ENCODE data around the gene IQCE.
A peak's percentile ranks its signal among the peaks of the same experiment; 100 is the strongest.
"Not testable (repeated sequence)": the region's sequence is repeated elsewhere in the genome, so short reads cannot be mapped to it uniquely, and the experiment has no call there.

IQCE gene

DNA sequence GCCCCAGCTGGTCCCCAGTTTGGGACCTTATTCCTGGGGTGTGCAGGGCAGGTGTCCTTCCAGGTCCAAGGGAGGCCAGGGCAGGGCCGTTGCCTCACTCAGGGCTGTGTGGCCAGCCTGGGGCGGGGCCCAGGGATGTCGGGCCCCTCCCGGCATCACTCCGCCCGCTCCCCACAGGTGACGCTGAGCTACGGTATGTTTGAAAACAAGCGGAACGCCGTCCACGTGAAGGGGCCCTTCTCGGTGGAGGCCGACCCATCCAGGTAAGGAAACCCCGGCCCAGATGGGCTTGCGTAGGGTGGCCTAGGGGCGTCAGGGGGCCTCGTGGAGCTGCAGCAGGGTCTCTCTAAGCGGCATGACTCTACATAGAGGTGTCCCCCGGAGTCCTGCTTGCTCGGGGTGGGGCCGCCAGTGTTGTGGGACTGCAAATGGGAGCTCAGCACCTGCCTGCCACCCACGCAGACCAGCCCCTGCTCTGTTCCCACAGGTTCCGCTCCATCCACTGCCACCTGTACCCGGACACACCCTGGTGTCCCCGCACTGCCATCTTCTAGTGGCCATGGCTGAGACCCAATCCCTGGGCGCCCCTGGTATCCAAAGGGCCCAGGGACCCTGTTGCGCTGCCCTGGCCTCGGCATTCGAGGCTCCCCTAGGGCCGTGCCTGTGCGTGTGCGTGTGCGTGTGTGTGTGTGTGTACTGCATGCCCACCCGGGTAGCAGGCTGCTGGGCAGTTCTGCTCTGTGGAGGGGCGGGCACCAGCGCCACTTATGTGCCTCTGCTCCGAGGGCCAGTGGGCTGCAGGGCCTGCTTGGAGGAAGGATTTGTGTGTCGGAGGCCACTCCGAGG, 31.9 kb upstream of the IQCE start:
- H3K4me3 ChIP-seq (ENCODE audit: low read depth in 1 of 5, low read length in 5 of 5): no peak overlapping the region
- H3K27me3 ChIP-seq (ENCODE audit: control insufficient read depth in 5 of 5, insufficient read depth in 4 of 5, low read length in 5 of 5): no peaks in the 10 kb centered on the region
- H3K27ac ChIP-seq (ENCODE audit: low read depth, low read length): peak overlapping the region; percentile 10
- H3K4me1 ChIP-seq (ENCODE audit: control insufficient read depth in 5 of 5, insufficient read depth in 5 of 5, low read length in 5 of 5): peaks cover 2 to 99% (median 93%) of the 10 kb centered on the region in 5 donors
- H3K9me3 ChIP-seq (ENCODE audit: control insufficient read depth in 5 of 5, low read length in 5 of 5): no peaks in the 10 kb centered on the region
- H3K36me3 ChIP-seq (ENCODE audit: control insufficient read depth in 5 of 5, insufficient read depth in 5 of 5, low read length in 5 of 5): peaks cover 0 to 43% (median 39%) of the 10 kb centered on the region in 5 donors
- no peak overlapping the region for H3K9ac ChIP-seq (ENCODE audit: low read length in 5 of 5)

DNA sequence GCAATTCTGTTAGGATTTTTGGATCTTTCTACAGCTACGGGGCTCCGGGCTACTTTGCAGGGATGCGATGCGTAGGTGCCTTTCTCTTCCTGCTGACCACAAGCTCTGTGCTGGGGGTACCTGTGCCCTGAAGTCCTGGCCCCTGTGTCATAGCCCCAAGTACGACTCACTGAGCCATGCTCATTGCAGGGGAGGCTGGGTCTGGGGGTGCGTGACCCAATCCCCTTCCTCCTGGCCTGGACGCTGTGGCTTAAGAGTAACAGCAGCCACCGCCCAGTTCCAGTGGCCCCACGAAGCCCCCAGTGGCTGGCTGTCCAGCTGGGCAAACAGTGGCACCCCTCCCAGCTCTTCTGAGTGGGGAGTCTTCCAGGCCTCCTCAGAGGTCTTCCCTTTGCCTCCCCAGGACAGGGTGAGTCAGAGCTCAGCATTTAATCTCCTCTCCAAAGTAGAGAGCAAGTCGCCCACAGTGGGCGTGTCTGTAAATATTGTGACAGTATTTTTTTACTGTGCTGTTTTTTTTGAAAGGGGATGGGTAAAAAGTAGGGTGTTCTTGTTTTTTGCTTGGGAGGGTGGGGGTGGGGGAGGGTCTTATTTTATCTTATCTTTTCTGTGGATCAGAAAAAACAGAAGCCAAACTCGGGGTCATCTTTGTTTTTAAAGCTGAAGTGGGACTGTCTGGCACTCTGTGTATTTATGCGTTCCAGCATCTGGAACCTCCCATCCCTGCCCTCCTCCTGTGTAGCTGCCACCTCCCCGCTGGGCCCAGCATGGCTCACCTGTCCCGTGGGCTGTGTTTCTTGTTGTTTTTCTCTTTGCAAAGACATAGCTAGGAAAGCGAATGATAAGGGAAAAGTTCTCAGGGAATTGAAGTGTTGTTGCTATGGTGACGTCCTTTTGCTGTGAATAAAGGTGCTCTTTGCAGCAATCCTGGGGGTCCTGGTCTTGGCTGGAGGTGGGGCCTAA, 31.0 kb upstream of the IQCE start:
- H3K4me3 ChIP-seq (ENCODE audit: low read depth in 1 of 5, low read length in 5 of 5): no peak overlapping the region
- H3K36me3 ChIP-seq (ENCODE audit: control insufficient read depth in 5 of 5, insufficient read depth in 5 of 5, low read length in 5 of 5): peaks cover 0 to 43% (median 39%) of the 10 kb centered on the region in 5 donors
- no peaks in the 10 kb centered on the region for H3K9me3 ChIP-seq (ENCODE audit: control insufficient read depth in 5 of 5, low read length in 5 of 5)
- H3K9ac ChIP-seq (ENCODE audit: low read length in 5 of 5): no peak overlapping the region
- H3K4me1 ChIP-seq (ENCODE audit: control insufficient read depth in 5 of 5, insufficient read depth in 5 of 5, low read length in 5 of 5): peaks cover 0 to 93% (median 84%) of the 10 kb centered on the region in 5 donors
- peak overlapping the region; percentile 82 for H3K27ac ChIP-seq (ENCODE audit: low read depth, low read length)
- no peaks in the 10 kb centered on the region for H3K27me3 ChIP-seq (ENCODE audit: control insufficient read depth in 5 of 5, insufficient read depth in 4 of 5, low read length in 5 of 5)

DNA sequence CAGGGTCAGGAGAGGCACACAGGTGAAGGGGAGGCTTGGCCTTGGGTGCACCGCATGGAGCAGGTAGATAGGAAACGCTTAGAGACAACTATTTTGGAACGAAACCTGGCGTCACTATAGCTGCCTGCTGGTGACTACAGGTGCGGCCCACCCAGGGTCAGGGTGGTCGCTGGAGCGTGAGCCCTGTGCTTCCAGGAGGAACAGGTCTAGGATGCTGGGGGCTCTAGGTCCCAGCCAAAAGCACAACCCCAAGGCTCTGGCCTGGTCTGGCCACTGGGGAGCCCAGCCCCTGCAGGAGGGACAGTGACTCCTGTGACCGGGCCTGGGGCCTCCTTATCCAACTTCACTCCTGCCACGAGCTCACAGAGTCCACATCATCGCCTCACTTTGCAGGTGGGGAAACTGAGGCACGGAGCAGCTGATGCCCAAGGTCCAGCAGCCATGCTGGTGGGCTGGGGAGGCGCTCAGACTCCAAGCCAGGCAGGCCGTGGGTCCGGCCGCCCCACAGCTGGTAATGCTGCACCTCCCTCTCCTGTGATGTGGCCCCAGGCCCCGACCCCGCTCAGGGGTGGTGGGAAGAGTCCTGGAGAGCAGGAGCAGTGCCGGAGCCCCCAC, 30.2 kb upstream of the IQCE start:
- Histone ChIP-seq H3K27ac (ENCODE audit: low read depth, low read length) (peak overlapping the region; percentile 82), H3K36me3 (ENCODE audit: control insufficient read depth in 5 of 5, insufficient read depth in 5 of 5, low read length in 5 of 5) (peaks cover 0 to 43% (median 39%) of the 10 kb centered on the region in 5 donors), H3K9ac (ENCODE audit: low read length in 5 of 5) (no peak overlapping the region), H3K4me1 (ENCODE audit: control insufficient read depth in 5 of 5, insufficient read depth in 5 of 5, low read length in 5 of 5) (peaks cover 0 to 85% (median 76%) of the 10 kb centered on the region in 5 donors), H3K4me3 (ENCODE audit: low read depth in 1 of 5, low read length in 5 of 5) (no peak overlapping the region), H3K27me3 (ENCODE audit: control insufficient read depth in 5 of 5, insufficient read depth in 4 of 5, low read length in 5 of 5) (no peaks in the 10 kb centered on the region), H3K9me3 (ENCODE audit: control insufficient read depth in 5 of 5, low read length in 5 of 5) (no peaks in the 10 kb centered on the region)

DNA sequence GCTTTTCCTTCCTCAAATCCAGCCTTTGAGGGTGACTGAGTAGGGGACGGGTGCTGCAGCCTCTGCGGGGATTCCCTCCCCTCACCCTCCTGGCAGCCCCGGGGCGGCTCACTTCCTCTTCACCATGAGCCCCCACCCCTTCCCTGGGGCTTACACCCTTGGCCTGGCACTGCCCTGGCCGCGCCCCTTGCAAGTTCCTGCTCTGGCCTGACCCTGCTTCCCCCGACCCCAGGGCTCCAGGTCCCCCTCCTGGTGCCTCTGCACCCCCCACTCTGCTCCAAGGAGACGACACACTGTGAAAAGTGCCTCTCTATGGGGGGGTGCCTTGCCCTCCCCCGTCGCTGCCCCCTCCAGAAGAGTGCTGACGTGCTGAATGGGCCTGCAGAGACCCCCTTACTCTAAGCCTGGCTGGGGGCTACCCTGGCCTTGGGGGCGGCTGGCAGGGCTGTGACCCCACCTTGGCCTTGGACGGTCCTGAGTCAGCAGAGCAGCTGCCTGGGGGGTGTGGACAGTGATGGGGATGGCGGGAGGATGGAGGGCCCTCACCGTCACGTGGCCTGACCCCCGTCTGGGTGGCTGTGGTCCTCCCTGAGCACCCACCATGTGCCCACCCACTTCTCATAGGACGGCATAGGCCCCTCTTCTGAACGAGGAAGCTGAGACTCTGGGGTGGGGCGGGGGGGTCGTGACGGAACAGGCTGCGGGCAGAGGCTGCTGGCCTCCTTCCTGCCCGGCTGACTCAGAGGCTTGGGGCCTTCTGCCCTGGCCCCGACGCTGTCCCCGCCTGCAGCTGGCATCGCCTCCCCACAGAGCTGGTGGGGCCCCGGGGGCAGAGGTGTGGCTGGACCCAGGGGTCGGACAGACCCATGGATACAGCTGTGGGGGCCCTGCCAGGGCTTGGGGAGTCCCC, 29.4 kb upstream of the IQCE start:
- Histone ChIP-seq H3K27ac (ENCODE audit: low read depth, low read length) (peak overlapping the region; percentile 82), H3K4me1 (ENCODE audit: control insufficient read depth in 5 of 5, insufficient read depth in 5 of 5, low read length in 5 of 5) (peaks cover 0 to 76% (median 68%) of the 10 kb centered on the region in 5 donors), H3K4me3 (ENCODE audit: low read depth in 1 of 5, low read length in 5 of 5) (peak overlapping the region in 1 of 5 donors; percentile 34), H3K27me3 (ENCODE audit: control insufficient read depth in 5 of 5, insufficient read depth in 4 of 5, low read length in 5 of 5) (no peaks in the 10 kb centered on the region), H3K9me3 (ENCODE audit: control insufficient read depth in 5 of 5, low read length in 5 of 5) (no peaks in the 10 kb centered on the region), H3K36me3 (ENCODE audit: control insufficient read depth in 5 of 5, insufficient read depth in 5 of 5, low read length in 5 of 5) (peaks cover 0 to 43% (median 39%) of the 10 kb centered on the region in 5 donors), H3K9ac (ENCODE audit: low read length in 5 of 5) (peak overlapping the region in 3 of 5 donors; percentile 41 to 58 (median 51))

- Histone ChIP-seq H3K4me3 (ENCODE audit: low read depth in 1 of 5, low read length in 5 of 5) (no peak overlapping the region), H3K27ac (ENCODE audit: low read depth, low read length) (peak overlapping the region; percentile 82), H3K9ac (ENCODE audit: low read length in 5 of 5) (peak overlapping the region in 2 of 5 donors; percentile 7 to 51), H3K36me3 (ENCODE audit: control insufficient read depth in 5 of 5, insufficient read depth in 5 of 5, low read length in 5 of 5) (peaks cover 0 to 39% (median 36%) of the 10 kb centered on the region in 5 donors), H3K4me1 (ENCODE audit: control insufficient read depth in 5 of 5, insufficient read depth in 5 of 5, low read length in 5 of 5) (peaks cover 0 to 68% (median 60%) of the 10 kb centered on the region in 5 donors), H3K27me3 (ENCODE audit: control insufficient read depth in 5 of 5, insufficient read depth in 4 of 5, low read length in 5 of 5) (no peaks in the 10 kb centered on the region), H3K9me3 (ENCODE audit: control insufficient read depth in 5 of 5, low read length in 5 of 5) (no peaks in the 10 kb centered on the region)
Observed at GRCh38 chr7:2530071-2530987, 28.4 kb upstream of the IQCE start.

- H3K36me3 ChIP-seq (ENCODE audit: control insufficient read depth in 5 of 5, insufficient read depth in 5 of 5, low read length in 5 of 5): peaks cover 0 to 30% (median 27%) of the 10 kb centered on the region in 5 donors
- H3K27me3 ChIP-seq (ENCODE audit: control insufficient read depth in 5 of 5, insufficient read depth in 4 of 5, low read length in 5 of 5); H3K9ac ChIP-seq (ENCODE audit: low read length in 5 of 5); H3K4me3 ChIP-seq (ENCODE audit: low read depth in 1 of 5, low read length in 5 of 5); H3K9me3 ChIP-seq (ENCODE audit: control insufficient read depth in 5 of 5, low read length in 5 of 5): not testable (repeated sequence)
- peaks cover 0 to 60% (median 53%) of the 10 kb centered on the region in 5 donors for H3K4me1 ChIP-seq (ENCODE audit: control insufficient read depth in 5 of 5, insufficient read depth in 5 of 5, low read length in 5 of 5)
- peak overlapping the region; percentile 82 for H3K27ac ChIP-seq (ENCODE audit: low read depth, low read length)
Observed at GRCh38 chr7:2530994-2531795, 27.6 kb upstream of the IQCE start.

- Histone ChIP-seq H3K4me1 (ENCODE audit: control insufficient read depth in 5 of 5, insufficient read depth in 5 of 5, low read length in 5 of 5) (peaks cover 0 to 56% (median 48%) of the 10 kb centered on the region in 5 donors), H3K36me3 (ENCODE audit: control insufficient read depth in 5 of 5, insufficient read depth in 5 of 5, low read length in 5 of 5) (peaks cover 0 to 24% (median 21%) of the 10 kb centered on the region in 5 donors)
- H3K27me3 ChIP-seq (ENCODE audit: control insufficient read depth in 5 of 5, insufficient read depth in 4 of 5, low read length in 5 of 5); H3K4me3 ChIP-seq (ENCODE audit: low read depth in 1 of 5, low read length in 5 of 5); H3K9me3 ChIP-seq (ENCODE audit: control insufficient read depth in 5 of 5, low read length in 5 of 5); H3K9ac ChIP-seq (ENCODE audit: low read length in 5 of 5); H3K27ac ChIP-seq (ENCODE audit: low read depth, low read length): not testable (repeated sequence)
Observed at GRCh38 chr7:2531796-2532110, 27.0 kb upstream of the IQCE start.

- not testable (repeated sequence) for H3K9ac ChIP-seq (ENCODE audit: low read length in 5 of 5); H3K4me3 ChIP-seq (ENCODE audit: low read depth in 1 of 5, low read length in 5 of 5); H3K27ac ChIP-seq (ENCODE audit: low read depth, low read length); H3K27me3 ChIP-seq (ENCODE audit: control insufficient read depth in 5 of 5, insufficient read depth in 4 of 5, low read length in 5 of 5); H3K9me3 ChIP-seq (ENCODE audit: control insufficient read depth in 5 of 5, low read length in 5 of 5)
- Histone ChIP-seq H3K4me1 (ENCODE audit: control insufficient read depth in 5 of 5, insufficient read depth in 5 of 5, low read length in 5 of 5) (peaks cover 0 to 51% (median 42%) of the 10 kb centered on the region in 5 donors), H3K36me3 (ENCODE audit: control insufficient read depth in 5 of 5, insufficient read depth in 5 of 5, low read length in 5 of 5) (peaks cover 0 to 19% (median 16%) of the 10 kb centered on the region in 5 donors)
Observed at GRCh38 chr7:2532199-2532772, 26.5 kb upstream of the IQCE start.
